ENCODE data around the gene MAST3.

The MAST3 gene

GRCh38 chr19:18097217-18097992, at the start of gene MAST3:
Gene MAST3, plus strand, starts transcription at chr19:18097778. Its CDS starts 15 bp downstream, at chr19:18097793.
- peak; percentile 76 for DNase-seq

GRCh38 chr19:18049385-18049784, 48.2 kb upstream of the MAST3 start:
- DNase-seq: no peak

- DNase-seq: no peak
Observed at GRCh38 chr19:18051887-18052286, 45.7 kb upstream of the MAST3 start.

- DNase-seq: no peak
Observed at GRCh38 chr19:18053576-18054219, 43.9 kb upstream of the MAST3 start.

- DNase-seq: no peak
Observed at GRCh38 chr19:18055967-18056366, 41.6 kb upstream of the MAST3 start.

GRCh38 chr19:18057557-18057956, 40.0 kb upstream of the MAST3 start:
- DNase-seq: no peak

- peak; percentile 71 for DNase-seq
Observed at GRCh38 chr19:18058208-18059009, 39.2 kb upstream of the MAST3 start.

- DNase-seq: no peak
Observed at GRCh38 chr19:18059297-18059696, 38.3 kb upstream of the MAST3 start.

- DNase-seq: no peak
Observed at GRCh38 chr19:18059902-18060301, 37.7 kb upstream of the MAST3 start.

GRCh38 chr19:18060472-18060871, 37.1 kb upstream of the MAST3 start:
- DNase-seq: no peak

- peak; percentile 58 for DNase-seq
Observed at GRCh38 chr19:18062028-18062427, 35.5 kb upstream of the MAST3 start.

- no peak for DNase-seq
Observed at GRCh38 chr19:18063463-18063862, 34.1 kb upstream of the MAST3 start.

GRCh38 chr19:18065173-18065495, 32.4 kb upstream of the MAST3 start:
- no peak for DNase-seq

GRCh38 chr19:18068395-18068794, 29.2 kb upstream of the MAST3 start:
- DNase-seq: no peak

GRCh38 chr19:18069383-18069782, 28.2 kb upstream of the MAST3 start:
- DNase-seq: no peak

- no peak for DNase-seq
Observed at GRCh38 chr19:18070181-18070580, 27.4 kb upstream of the MAST3 start.

GRCh38 chr19:18072335-18072734, 25.2 kb upstream of the MAST3 start:
- DNase-seq: no peak

GRCh38 chr19:18073197-18073596, 24.4 kb upstream of the MAST3 start:
- no peak for DNase-seq

- no peak for DNase-seq
Observed at GRCh38 chr19:18074192-18074591, 23.4 kb upstream of the MAST3 start.

- DNase-seq: no peak
Observed at GRCh38 chr19:18083929-18084684, 13.5 kb upstream of the MAST3 start.

GRCh38 chr19:18085702-18086457, 11.7 kb upstream of the MAST3 start:
- DNase-seq: no peak

- no peak for DNase-seq
Observed at GRCh38 chr19:18086590-18087138, 10.9 kb upstream of the MAST3 start, which contains the start of gene IL12RB1. Gene IL12RB1, minus strand, starts transcription at chr19:18086934. Its CDS starts 111 bp downstream, at chr19:18086823.
